Measurements from ENCODE around the gene PIGB. TPM values are rescaled to one million over a fixed set of nuclear protein-coding genes. Genes with fewer than 3 reads are reported as not detected.

PIGB gene
- total and polyA plus RNA-seq, 2 of the 4 experiments (the other 2 are of a cell fraction), result 9.2 to 11.8 TPM

DNA sequence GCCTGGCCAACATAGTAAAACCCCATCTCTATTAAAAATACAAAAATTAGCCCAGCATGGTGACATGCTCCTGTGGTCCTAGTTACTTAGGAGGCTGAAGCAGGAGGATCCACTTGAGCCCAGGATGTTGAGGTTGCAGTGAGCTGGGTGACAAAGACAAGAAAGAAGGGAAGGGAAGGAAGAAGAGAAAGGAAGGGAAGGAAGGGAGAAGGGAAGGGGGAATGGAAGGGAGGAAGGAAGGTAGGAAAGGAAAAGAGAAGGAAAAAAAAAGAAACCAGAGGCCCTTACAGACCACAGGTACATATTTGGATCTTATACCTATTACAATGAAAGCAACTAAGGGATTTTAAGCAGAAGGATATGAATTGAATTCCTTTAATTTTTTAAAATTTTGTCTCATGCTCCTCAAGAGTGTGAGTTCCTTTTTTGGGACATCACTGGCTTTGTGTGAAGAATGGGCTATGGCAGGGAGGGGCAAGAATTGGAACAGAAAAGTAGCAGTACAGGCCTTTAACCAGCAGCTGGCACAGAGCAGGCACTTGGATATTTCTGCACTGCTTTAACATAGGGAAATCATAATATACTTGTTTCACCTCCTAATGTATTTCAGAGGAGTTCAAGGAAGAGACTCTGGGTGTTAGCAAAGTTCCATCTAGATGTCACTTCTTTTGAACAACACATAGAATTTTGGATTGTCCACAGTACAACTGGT, 37.3 kb upstream of the PIGB start:
- 0 out of 2 replicates have a peak overlapping the region, but pooled peaks have one; percentile 49 for H3K14ac ChIP-seq (replicated peaks; ENCODE audit: low read depth, low read length)
- H3K9me1 ChIP-seq (ENCODE audit: insufficient read depth, low read length), result peaks cover 22% of the 10 kb centered on the region
- 0 out of 2 replicates have a peak overlapping the region, but pooled peaks have one; percentile 10 for H2BK120ac ChIP-seq (ENCODE audit: low read depth, low read length)
- H3K23ac ChIP-seq (ENCODE audit: low read depth, low read length), result no peak overlapping the region
- peak overlapping the region; percentile 49; the same call in 1 of the 2 replicates for H2AK5ac ChIP-seq (ENCODE audit: low read depth, low read length)
- no peak overlapping the region for H2AK9ac ChIP-seq (replicated peaks; ENCODE audit: low read depth, low read length, poor library complexity)
- peaks cover 13% of the 10 kb centered on the region for H3K4me1 ChIP-seq (ENCODE audit: control insufficient read depth, insufficient read depth, low read length)
- DNase-seq, result no peak
- peak overlapping the region; percentile 27 for H2BK5ac ChIP-seq (ENCODE audit: low read depth, low read length, poor library complexity, severe bottlenecking)
- H3K56ac ChIP-seq (ENCODE audit: extremely low read depth, insufficient read depth, low read length), result no peak overlapping the region
- in situ Hi-C loops (cut with MboI; ENCODE audit: low sequenced_read_pairs) (loop anchor here (5.0 kb wide), 1 partner anchor 59 kb away; no protein-coding TSS in a partner anchor), intact Hi-C loops (cut with micrococcal nuclease) (no loop called here), dilution Hi-C loops (cut with HindIII; ENCODE audit: low sequenced_read_pairs, unreplicated experiment) (no loop called here)
- H3K4ac ChIP-seq (ENCODE audit: low read depth, low read length), result peak overlapping the region; percentile 3; the same call in 1 of the 2 replicates
- peaks cover 22 to 61% of the 10 kb centered on the region in 2 experiments for H3K79me1 ChIP-seq (ENCODE audit: low read depth in 1 of 2, low read length in 2 of 2)
- peak overlapping the region; percentile 43; the same call in 1 of the 2 replicates for H3K18ac ChIP-seq (ENCODE audit: low read depth, low read length)
- H3K27me3 ChIP-seq (ENCODE audit: control insufficient read depth, insufficient read depth, low read length), result no peaks in the 10 kb centered on the region
- no peak overlapping the region for H3K4me2 ChIP-seq (ENCODE audit: low read depth, low read length)
- no peaks in the 10 kb centered on the region; the same call in 1 of the 2 replicates for H3K36me3 ChIP-seq (ENCODE audit: control insufficient read depth, insufficient read depth, low read length)
- H4K20me1 ChIP-seq (ENCODE audit: insufficient read depth, low read length), result peaks cover 16% of the 10 kb centered on the region; the same call in 1 of the 2 replicates
- H3K27ac ChIP-seq (ENCODE audit: insufficient read depth, low read length), result 0 out of 2 replicates have a peak overlapping the region, but pooled peaks have one; percentile 11
- no peak overlapping the region for H2BK20ac ChIP-seq (ENCODE audit: low read depth, low read length)
- H4K8ac ChIP-seq (ENCODE audit: low read depth in 2 of 2, low read length in 2 of 2), result no peak overlapping the region
- H3K4me3 ChIP-seq (ENCODE audit: insufficient read depth, low read depth, low read length), result no peak overlapping the region
- TF ChIP-seq POLR2A (IDR thresholded peaks at IDR 0.05; ENCODE audit: low read depth, low read length) (no peak), FOS (IDR thresholded peaks at IDR 0.05; ENCODE audit: low read depth, low read length) (no peak), MXI1 (IDR thresholded peaks at IDR 0.05; ENCODE audit: borderline replicate concordance, low read depth, low read length) (no peak), CHD1 (IDR thresholded peaks at IDR 0.05; ENCODE audit: low read depth, low read length) (no peak)
- H3K9me3 ChIP-seq (ENCODE audit: control insufficient read depth, insufficient read depth, low read length), result no peaks in the 10 kb centered on the region
- POLR2A ChIA-PET (ENCODE audit: unreplicated experiment), result no interaction called here
- H2AFZ ChIP-seq (replicated peaks; ENCODE audit: low read length, poor library complexity), result no peak overlapping the region
- no peak overlapping the region for H3K9ac ChIP-seq (ENCODE audit: low read depth, low read length)
- no peak overlapping the region for H4K5ac ChIP-seq (ENCODE audit: low read depth, low read length)
- no peak overlapping the region for H2BK15ac ChIP-seq (ENCODE audit: low read depth, low read length)
- CTCF ChIA-PET, result interaction anchor here (0.9 kb wide), 1 partner anchor 69 kb away, joined by 3 read pairs; no protein-coding TSS in a partner anchor
- no TSS peak for BruUV-seq (replicated peaks)
- H4K91ac ChIP-seq (ENCODE audit: insufficient read depth, low read depth, low read length), result no peak overlapping the region
- peak; percentile 33 for ATAC-seq (ENCODE audit: low read depth)

All from IMR-90 (cell line).